SK-N-SH treated with all-trans-retinoic acid at 6 μM for 48 hours (cell line): ENCODE results near the gene IL2RG.

Experiments
- ATAC-seq: fragments of 200-7000 bp; cut with Tn5 transposase; 3 replicates; pipeline ENCODE4 v1.9.1; 2020; ENCODE audit warnings: mild to moderate bottlenecking, moderate library complexity
- ARNTL ChIP-seq: fragments of 450-650 bp; formaldehyde crosslinking; IDR thresholded peaks from 2 replicates; pipeline ENCODE4 v1.5.0; 2020; ENCODE audit warnings: low read depth, mild to moderate bottlenecking, moderate library complexity, borderline replicate concordance
- BACH2 ChIP-seq: fragments of 250-450 bp; sonication (Bioruptor Pico); IDR thresholded peaks from 2 replicates; pipeline ENCODE4 v1.9.0; 2021; ENCODE audit warnings: mild to moderate bottlenecking, borderline replicate concordance
- CREB5 ChIP-seq: fragments of 250-450 bp; sonication (Bioruptor Pico); IDR thresholded peaks from 2 replicates; pipeline ENCODE4 v1.5.1; 2020; ENCODE audit warnings: low read depth, mild to moderate bottlenecking, moderate library complexity
- CSDC2 ChIP-seq: fragments of 250-450 bp; sonication (Bioruptor Pico); IDR thresholded peaks from 2 replicates; pipeline ENCODE4 v1.5.0; 2020; ENCODE audit warnings: mild to moderate bottlenecking, moderate library complexity
- CSRNP3 ChIP-seq: fragments of 250-450 bp; sonication (Bioruptor Pico); IDR thresholded peaks from 2 replicates; pipeline ENCODE4 v1.5.1; 2021; ENCODE audit warnings: mild to moderate bottlenecking, moderate library complexity
- ESRRG ChIP-seq: fragments of 250-450 bp; sonication (Bioruptor Pico); IDR thresholded peaks from 2 replicates; pipeline ENCODE4 v1.6.1; 2021; ENCODE audit warnings: mild to moderate bottlenecking
- GLIS3 ChIP-seq: fragments of 250-450 bp; sonication (Bioruptor Pico); IDR thresholded peaks from 2 replicates; pipeline ENCODE4 v1.5.0; 2020; ENCODE audit warnings: mild to moderate bottlenecking, moderate library complexity
- ISL1 ChIP-seq: fragments of 250-450 bp; sonication (Bioruptor Pico); IDR thresholded peaks from 2 replicates; pipeline ENCODE4 v2.1.2; 2022; ENCODE audit warnings: mild to moderate bottlenecking, moderate library complexity
- OSR1 ChIP-seq: fragments of 250-450 bp; sonication (Bioruptor Pico); IDR thresholded peaks from 2 replicates; pipeline ENCODE4 v1.8.0; 2022; ENCODE audit warnings: moderate library complexity, mild to moderate bottlenecking, inconsistent platforms
- PATZ1 ChIP-seq: fragments of 250-450 bp; sonication (Bioruptor Pico); IDR thresholded peaks from 2 replicates; pipeline ENCODE4 v1.8.0; 2020; ENCODE audit warnings: mild to moderate bottlenecking, moderate library complexity, borderline replicate concordance
- POU6F1 ChIP-seq: fragments of 250-450 bp; sonication (Bioruptor Pico); IDR thresholded peaks from 2 replicates; pipeline ENCODE4 v1.8.0; 2021; ENCODE audit warnings: low read depth, mild to moderate bottlenecking, moderate library complexity, borderline replicate concordance
- RARB ChIP-seq: fragments of 250-450 bp; sonication (Bioruptor Pico); IDR thresholded peaks from 2 replicates; pipeline ENCODE4 v1.8.0; 2021; ENCODE audit warnings: mild to moderate bottlenecking, moderate library complexity
- SNAI2 ChIP-seq: fragments of 250-450 bp; sonication (Bioruptor Pico); IDR thresholded peaks from 2 replicates; pipeline ENCODE4 v1.5.0; 2020; ENCODE audit warnings: mild to moderate bottlenecking, moderate library complexity
- TCF4 ChIP-seq: fragments of 250-450 bp; sonication (Bioruptor Pico); IDR thresholded peaks from 2 replicates; pipeline ENCODE4 v1.8.0; 2021; ENCODE audit warnings: mild to moderate bottlenecking, moderate library complexity, borderline replicate concordance
- TOX ChIP-seq: fragments of 250-450 bp; sonication (Bioruptor Pico); IDR thresholded peaks from 2 replicates; pipeline ENCODE4 v1.8.0; 2021; ENCODE audit warnings: mild to moderate bottlenecking, moderate library complexity, borderline replicate concordance
- ZC3H10 ChIP-seq: fragments of 250-450 bp; sonication (Bioruptor Pico); IDR thresholded peaks from 2 replicates; pipeline ENCODE4 v1.5.1; 2021; ENCODE audit warnings: mild to moderate bottlenecking, moderate library complexity
- ZFP3 ChIP-seq: fragments of 250-450 bp; sonication (Bioruptor Pico); IDR thresholded peaks from 2 replicates; pipeline ENCODE4 v1.5.0; 2020; ENCODE audit warnings: mild to moderate bottlenecking, moderate library complexity
- ZFP30 ChIP-seq: fragments of 450-650 bp; formaldehyde crosslinking; IDR thresholded peaks from 2 replicates; pipeline ENCODE4 v1.5.0; 2022; ENCODE audit warnings: mild to moderate bottlenecking, moderate library complexity
- ZNF70 ChIP-seq: fragments of 450-650 bp; formaldehyde crosslinking; IDR thresholded peaks from 2 replicates; pipeline ENCODE4 v1.5.0; 2020; ENCODE audit warnings: mild to moderate bottlenecking, moderate library complexity
- ZNF8 ChIP-seq: fragments of 450-650 bp; formaldehyde crosslinking; IDR thresholded peaks from 2 replicates; pipeline ENCODE4 v1.5.0; 2020; ENCODE audit warnings: mild to moderate bottlenecking, moderate library complexity

Gene IL2RG

GRCh38 chrX:71111141-71111843 is at the start of gene IL2RG:
Gene IL2RG (minus strand): TSS chrX:71111577. CDS start chrX:71111539, 38 bp downstream.
- TF ChIP-seq ZNF8 (CRISPR knock-in tag) (no peak), ISL1 (no peak), ZNF70 (CRISPR knock-in tag) (no peak), GLIS3 (CRISPR knock-in tag) (no peak)
- ATAC-seq = no peak

- ATAC-seq = no peak
- TF ChIP-seq ZNF8 (CRISPR knock-in tag) (no peak), ZFP3 (no peak), ZC3H10 (CRISPR knock-in tag) (no peak), SNAI2 (CRISPR knock-in tag) (no peak), TOX (no peak)
These were observed 49.1 kb upstream of the IL2RG start for GRCh38 chrX:71160475-71160874.

- no peak for ATAC-seq
- TF ChIP-seq TOX (no peak), CSDC2 (CRISPR knock-in tag) (no peak), ZFP3 (no peak), RARB (CRISPR knock-in tag) (no peak), ISL1 (no peak), ZC3H10 (CRISPR knock-in tag) (no peak), BACH2 (CRISPR knock-in tag) (no peak), POU6F1 (CRISPR knock-in tag) (no peak), GLIS3 (CRISPR knock-in tag) (no peak), CSRNP3 (no peak), OSR1 (no peak), ESRRG (CRISPR knock-in tag) (no peak), SNAI2 (CRISPR knock-in tag) (no peak), ZFP30 (CRISPR knock-in tag) (no peak), CREB5 (CRISPR knock-in tag) (no peak), ARNTL (CRISPR knock-in tag) (no peak)
These were observed 48.0 kb upstream of the IL2RG start for GRCh38 chrX:71159335-71159734.

GRCh38 chrX:71158603-71159002 is 47.2 kb upstream of the IL2RG start:
- no peak for TF ChIP-seq TCF4
- TF ChIP-seq ARNTL (CRISPR knock-in tag) = no peak
- no peak for TF ChIP-seq CSRNP3
- TF ChIP-seq OSR1 = no peak
- TF ChIP-seq ZFP3 = no peak
- no peak for TF ChIP-seq RARB (CRISPR knock-in tag)
- TF ChIP-seq PATZ1 (CRISPR knock-in tag) = no peak
- no peak for TF ChIP-seq ESRRG (CRISPR knock-in tag)
- TF ChIP-seq ZC3H10 (CRISPR knock-in tag) = no peak
- TF ChIP-seq BACH2 (CRISPR knock-in tag) = no peak
- no peak for ATAC-seq
